ENCODE data around the gene CCDC188.

The CCDC188 gene

DNA sequence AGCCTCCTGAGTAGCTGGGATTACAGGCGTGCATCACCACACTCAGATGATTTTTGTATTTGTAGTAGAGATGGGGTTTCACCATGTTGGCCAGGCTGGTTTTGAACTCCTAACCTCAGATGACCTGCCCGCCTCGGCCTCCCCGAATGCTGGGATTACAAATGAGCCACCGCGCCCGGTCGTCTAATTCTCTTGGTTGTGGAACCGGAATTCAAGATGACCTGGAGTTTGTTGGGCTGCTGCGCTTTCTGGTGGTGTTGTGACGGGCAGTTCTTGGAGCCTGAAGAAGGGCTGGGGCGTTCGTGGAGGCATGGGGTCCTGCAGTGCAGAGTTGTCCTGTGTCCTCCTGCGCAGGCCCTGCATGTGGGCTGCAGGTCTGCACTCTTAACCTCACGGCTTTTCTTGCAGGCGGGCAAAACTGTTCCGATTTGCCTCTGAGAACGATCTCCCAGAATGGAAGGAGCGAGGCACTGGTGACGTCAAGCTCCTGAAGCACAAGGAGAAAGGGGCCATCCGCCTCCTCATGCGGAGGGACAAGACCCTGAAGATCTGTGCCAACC is 28.9 kb downstream of the CCDC188 start:
- H3K27ac ChIP-seq (ENCODE audit: low read length): no peak overlapping the region
- no peak overlapping the region for H3K4me3 ChIP-seq (ENCODE audit: low read length)
- H2AFZ ChIP-seq (ENCODE audit: low read depth, low read length): no peak overlapping the region
- H3K4me2 ChIP-seq (ENCODE audit: low read length): no peak overlapping the region
- peaks cover 70% of the 10 kb centered on the region for H3K36me3 ChIP-seq (replicated peaks; ENCODE audit: low read depth, low read length)
- no peak overlapping the region for H3K9ac ChIP-seq (ENCODE audit: low read length)
- H3K4me1 ChIP-seq (ENCODE audit: low read length): peaks cover 10% of the 10 kb centered on the region
- TF ChIP-seq, protein P1, sequence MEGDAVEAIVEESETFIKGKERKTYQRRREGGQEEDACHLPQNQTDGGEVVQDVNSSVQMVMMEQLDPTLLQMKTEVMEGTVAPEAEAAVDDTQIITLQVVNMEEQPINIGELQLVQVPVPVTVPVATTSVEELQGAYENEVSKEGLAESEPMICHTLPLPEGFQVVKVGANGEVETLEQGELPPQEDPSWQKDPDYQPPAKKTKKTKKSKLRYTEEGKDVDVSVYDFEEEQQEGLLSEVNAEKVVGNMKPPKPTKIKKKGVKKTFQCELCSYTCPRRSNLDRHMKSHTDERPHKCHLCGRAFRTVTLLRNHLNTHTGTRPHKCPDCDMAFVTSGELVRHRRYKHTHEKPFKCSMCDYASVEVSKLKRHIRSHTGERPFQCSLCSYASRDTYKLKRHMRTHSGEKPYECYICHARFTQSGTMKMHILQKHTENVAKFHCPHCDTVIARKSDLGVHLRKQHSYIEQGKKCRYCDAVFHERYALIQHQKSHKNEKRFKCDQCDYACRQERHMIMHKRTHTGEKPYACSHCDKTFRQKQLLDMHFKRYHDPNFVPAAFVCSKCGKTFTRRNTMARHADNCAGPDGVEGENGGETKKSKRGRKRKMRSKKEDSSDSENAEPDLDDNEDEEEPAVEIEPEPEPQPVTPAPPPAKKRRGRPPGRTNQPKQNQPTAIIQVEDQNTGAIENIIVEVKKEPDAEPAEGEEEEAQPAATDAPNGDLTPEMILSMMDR (IDR thresholded peaks at IDR 0.05; ENCODE audit: low read depth, low read length): no peak
- no peak for TF ChIP-seq EZH2phosphoT487 (IDR thresholded peaks at IDR 0.05; ENCODE audit: low read depth)
- H3K9me3 ChIP-seq (ENCODE audit: insufficient read depth, low read length): no peaks in the 10 kb centered on the region
- H3K79me2 ChIP-seq (ENCODE audit: low read length): peaks cover 75% of the 10 kb centered on the region
- no peaks in the 10 kb centered on the region for H3K27me3 ChIP-seq (ENCODE audit: low read depth, low read length)
- peaks cover 62% of the 10 kb centered on the region for H4K20me1 ChIP-seq (ENCODE audit: insufficient read depth, low read length)

DNA sequence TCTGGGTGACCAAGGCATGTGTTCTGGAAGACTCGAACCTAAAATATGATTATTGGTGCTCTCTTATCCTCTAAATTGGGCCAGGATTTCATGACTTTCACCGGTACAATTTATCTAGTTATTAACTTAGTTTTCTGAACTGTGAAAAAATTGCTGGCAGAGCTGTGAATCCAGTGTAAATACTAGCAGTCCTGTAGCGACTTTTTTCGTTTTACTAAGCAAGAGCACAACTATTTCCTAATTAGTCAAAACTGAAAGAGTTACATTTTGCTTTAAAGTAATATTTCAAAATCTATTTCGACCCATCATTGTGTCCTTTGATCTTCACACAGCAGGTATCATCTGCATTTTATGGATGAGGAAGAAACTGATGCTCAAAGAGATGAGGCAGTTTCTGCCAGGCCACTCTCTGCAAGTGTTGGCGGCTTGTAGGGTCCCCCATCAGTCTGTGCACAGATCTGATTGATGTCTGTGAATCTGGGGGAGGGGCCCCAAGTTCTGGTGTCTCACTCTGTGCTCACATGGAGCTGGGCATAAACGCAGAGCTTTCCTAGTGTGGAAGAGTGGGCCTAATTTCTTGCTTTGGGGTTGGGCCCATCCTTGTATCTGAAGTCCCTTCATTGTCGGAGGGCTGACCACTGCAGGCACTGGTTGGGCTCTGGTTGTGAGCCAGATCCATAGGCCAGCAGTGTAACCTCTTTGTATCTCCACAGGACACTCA is 32.4 kb downstream of the CCDC188 start:
- Histone ChIP-seq H2AFZ (ENCODE audit: low read depth, low read length) (no peak overlapping the region), H3K4me1 (ENCODE audit: low read length) (peaks cover 18% of the 10 kb centered on the region), H3K27ac (ENCODE audit: low read length) (peak overlapping the region; percentile 63), H3K36me3 (replicated peaks; ENCODE audit: low read depth, low read length) (peaks cover 66% of the 10 kb centered on the region), H3K27me3 (ENCODE audit: low read depth, low read length) (no peaks in the 10 kb centered on the region), H3K9ac (ENCODE audit: low read length) (peak overlapping the region; percentile 99), H3K79me2 (ENCODE audit: low read length) (peaks cover 95% of the 10 kb centered on the region), H3K9me3 (ENCODE audit: insufficient read depth, low read length) (no peaks in the 10 kb centered on the region), H4K20me1 (ENCODE audit: insufficient read depth, low read length) (peaks cover 36% of the 10 kb centered on the region), H3K4me2 (ENCODE audit: low read length) (peak overlapping the region; percentile 97), H3K4me3 (ENCODE audit: low read length) (peak overlapping the region; percentile 94)
- TF ChIP-seq EZH2phosphoT487 (IDR thresholded peaks at IDR 0.05; ENCODE audit: low read depth): no peak
- TF ChIP-seq, protein P1 (IDR thresholded peaks at IDR 0.05; ENCODE audit: low read depth, low read length): no peak

DNA sequence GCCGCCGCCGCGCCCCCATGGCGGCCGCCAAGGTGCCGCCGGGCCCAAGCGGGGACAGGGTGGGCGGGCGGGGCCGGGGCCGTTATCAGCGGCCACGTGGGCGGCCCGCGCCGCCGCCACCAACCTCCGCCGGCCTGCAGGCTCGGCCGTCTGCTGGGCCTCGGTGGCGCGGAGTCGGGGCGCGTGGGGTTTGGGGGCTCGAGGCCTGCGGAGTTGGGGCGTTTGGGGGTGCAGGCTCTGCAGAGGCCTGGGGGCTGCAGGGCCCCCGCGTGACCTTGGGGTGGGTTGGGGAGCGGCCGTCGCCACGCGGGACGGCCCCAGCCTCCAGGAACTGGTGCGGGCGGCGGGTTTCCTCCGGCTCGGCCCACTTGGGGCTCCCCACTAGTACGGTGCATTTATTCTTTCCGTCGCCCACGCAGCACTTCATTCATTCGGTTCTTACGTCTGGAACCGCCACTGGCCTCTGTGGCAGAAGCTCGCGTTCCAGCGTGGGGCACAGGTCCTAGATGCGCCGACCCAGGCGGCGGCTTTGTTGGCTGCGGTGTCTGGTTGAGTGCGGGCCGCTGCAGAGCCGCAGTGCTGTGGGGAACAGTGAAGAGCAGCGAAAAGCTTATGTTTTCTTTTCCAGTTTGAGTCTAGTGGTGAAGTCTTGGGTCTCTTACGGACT is 33.1 kb downstream of the CCDC188 start:
- Histone ChIP-seq H3K9ac (ENCODE audit: low read length) (peak overlapping the region; percentile 99), H3K9me3 (ENCODE audit: insufficient read depth, low read length) (no peaks in the 10 kb centered on the region), H3K36me3 (replicated peaks; ENCODE audit: low read depth, low read length) (peaks cover 72% of the 10 kb centered on the region), H3K4me3 (ENCODE audit: low read length) (peak overlapping the region; percentile 94), H2AFZ (ENCODE audit: low read depth, low read length) (no peak overlapping the region), H3K79me2 (ENCODE audit: low read length) (peaks cover 88% of the 10 kb centered on the region), H3K4me1 (ENCODE audit: low read length) (peaks cover 18% of the 10 kb centered on the region), H3K27me3 (ENCODE audit: low read depth, low read length) (no peaks in the 10 kb centered on the region), H3K4me2 (ENCODE audit: low read length) (peak overlapping the region; percentile 97), H3K27ac (ENCODE audit: low read length) (peak overlapping the region; percentile 63), H4K20me1 (ENCODE audit: insufficient read depth, low read length) (peaks cover 30% of the 10 kb centered on the region)
- no peak for TF ChIP-seq EZH2phosphoT487 (IDR thresholded peaks at IDR 0.05; ENCODE audit: low read depth)
- TF ChIP-seq, protein P1 (IDR thresholded peaks at IDR 0.05; ENCODE audit: low read depth, low read length): no peak
